Stimulated activated CD8-positive, alpha-beta memory T cell treated with anti-CD3 and anti-CD28 coated beads, Interleukin-15, amount 100 ng/mL, for 1 hour (primary cell): Measurements from ENCODE around the gene GPX5.
"Not testable (repeated sequence)": the region's sequence is repeated elsewhere in the genome, so short reads cannot be mapped to it uniquely, and the experiment has no call there.

Experiments used
- DNase-seq: peaks from one replicate; pipeline ENCODE4 v3.0.0-alpha.2; 2020; ENCODE audit warnings: low read depth

The GPX5 gene

GRCh38 chr6:28525496-28526039, at the start of gene GPX5:
TSS of gene GPX5 (plus strand) at chr6:28525881. CDS start at chr6:28526014, 133 bp downstream.
- no peak for DNase-seq

GRCh38 chr6:28478518-28478917, 47.2 kb upstream of the GPX5 start:
- no peak for DNase-seq

- no peak for DNase-seq
Measured at GRCh38 chr6:28480253-28480932, 45.3 kb upstream of the GPX5 start.

- no peak for DNase-seq
Measured at GRCh38 chr6:28485482-28485881, 40.2 kb upstream of the GPX5 start.

- DNase-seq = no peak
Measured at GRCh38 chr6:28486533-28486932, 39.1 kb upstream of the GPX5 start.

GRCh38 chr6:28486988-28487742, 38.5 kb upstream of the GPX5 start:
- DNase-seq = no peak

GRCh38 chr6:28488916-28489365, 36.7 kb upstream of the GPX5 start:
- DNase-seq = no peak

- no peak for DNase-seq
Measured at GRCh38 chr6:28489366-28490204, 36.1 kb upstream of the GPX5 start.

GRCh38 chr6:28490205-28490890, 35.3 kb upstream of the GPX5 start:
- DNase-seq = no peak

- DNase-seq = no peak
Measured at GRCh38 chr6:28491984-28492317, 33.7 kb upstream of the GPX5 start.

GRCh38 chr6:28496099-28496779, 29.4 kb upstream of the GPX5 start:
- no peak for DNase-seq

GRCh38 chr6:28497306-28497705, 28.4 kb upstream of the GPX5 start:
- DNase-seq = no peak

GRCh38 chr6:28497893-28498292, 27.8 kb upstream of the GPX5 start:
- no peak for DNase-seq

GRCh38 chr6:28501259-28501658, 24.4 kb upstream of the GPX5 start:
- no peak for DNase-seq

- DNase-seq = not testable (repeated sequence)
Measured at GRCh38 chr6:28502136-28502535, 23.5 kb upstream of the GPX5 start.

GRCh38 chr6:28502709-28503305, 22.9 kb upstream of the GPX5 start:
- not testable (repeated sequence) for DNase-seq

GRCh38 chr6:28505733-28506132, 19.9 kb upstream of the GPX5 start:
- DNase-seq = no peak

GRCh38 chr6:28506807-28507475, 18.7 kb upstream of the GPX5 start:
- no peak for DNase-seq

- DNase-seq = no peak
Measured at GRCh38 chr6:28511628-28512300, 13.9 kb upstream of the GPX5 start.

GRCh38 chr6:28512387-28512786, 13.3 kb upstream of the GPX5 start:
- DNase-seq = not testable (repeated sequence)
